ENCODE data around the gene DPPA5.
"Not testable (repeated sequence)": the region's sequence is repeated elsewhere in the genome, so short reads cannot be mapped to it uniquely, and the experiment has no call there.

Gene DPPA5, protein sequence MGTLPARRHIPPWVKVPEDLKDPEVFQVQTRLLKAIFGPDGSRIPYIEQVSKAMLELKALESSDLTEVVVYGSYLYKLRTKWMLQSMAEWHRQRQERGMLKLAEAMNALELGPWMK

DNA sequence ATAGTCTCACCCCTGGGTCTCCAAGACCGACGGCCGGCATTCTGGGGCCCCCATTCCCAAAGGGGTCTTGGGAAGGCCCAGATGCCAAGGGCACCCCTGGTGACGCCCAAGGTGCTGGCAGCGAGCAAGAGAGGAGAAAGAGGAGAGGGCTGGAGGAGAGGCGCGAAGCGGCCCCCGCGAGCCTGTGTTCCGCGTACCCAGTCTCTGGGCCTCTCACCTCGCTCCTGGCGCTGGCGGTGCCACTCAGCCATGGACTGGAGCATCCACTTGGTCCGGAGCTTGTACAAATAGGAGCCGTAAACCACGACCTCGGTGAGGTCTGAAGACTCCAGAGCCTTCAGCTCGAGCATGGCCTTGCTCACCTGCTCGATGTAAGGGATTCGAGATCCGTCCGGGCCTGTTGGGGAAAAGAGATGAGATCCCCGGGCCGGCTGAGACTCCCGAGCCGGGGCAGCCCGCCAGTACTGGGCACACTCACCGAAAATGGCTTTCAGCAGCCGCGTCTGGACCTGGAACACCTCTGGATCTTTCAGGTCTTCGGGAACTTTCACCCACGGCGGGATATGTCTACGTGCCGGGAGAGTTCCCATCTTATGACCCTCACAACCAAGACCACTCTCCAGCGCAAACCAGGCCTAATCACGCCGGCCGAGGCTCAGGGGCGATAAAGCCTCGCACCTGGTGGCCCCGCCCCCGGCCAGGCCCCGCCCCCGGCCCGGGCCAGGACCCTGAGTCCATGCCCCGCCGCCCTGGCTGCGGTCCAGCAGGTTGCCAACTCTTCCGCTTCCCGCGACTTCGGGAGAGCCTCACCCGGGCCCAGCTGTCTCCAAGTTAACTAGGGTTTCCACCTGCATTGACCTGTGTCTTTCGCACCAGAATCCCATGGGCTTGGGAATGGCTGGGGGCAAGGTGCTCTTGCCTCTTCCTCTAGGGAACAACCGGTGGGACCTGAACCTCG lies at the start of gene DPPA5:
Gene DPPA5 (minus strand): TSS at position 641 of the 958 bp plus-strand sequence. CDS start 51 bp downstream, at position 590.
- DNase-seq = no peak

DNA sequence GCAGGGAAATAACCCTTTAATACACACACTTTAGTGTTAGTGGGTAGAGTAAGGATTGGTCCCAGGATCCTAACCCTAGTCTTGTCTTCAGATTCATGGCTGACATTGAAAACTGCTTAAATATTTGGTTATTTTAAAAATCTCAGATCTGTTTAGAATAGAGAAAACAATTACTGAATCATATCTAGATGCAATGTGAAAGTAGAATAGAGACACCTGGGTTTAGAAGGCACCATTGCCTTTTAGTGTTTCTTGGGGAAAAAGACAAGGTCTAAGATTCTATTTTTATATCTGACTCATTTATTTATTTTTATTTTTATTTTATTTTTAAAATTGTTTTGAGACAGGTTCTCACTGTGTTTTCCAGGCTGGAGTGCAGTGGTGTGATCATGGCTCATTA lies 46.6 kb upstream of the DPPA5 start:
- no peak for DNase-seq

DNA sequence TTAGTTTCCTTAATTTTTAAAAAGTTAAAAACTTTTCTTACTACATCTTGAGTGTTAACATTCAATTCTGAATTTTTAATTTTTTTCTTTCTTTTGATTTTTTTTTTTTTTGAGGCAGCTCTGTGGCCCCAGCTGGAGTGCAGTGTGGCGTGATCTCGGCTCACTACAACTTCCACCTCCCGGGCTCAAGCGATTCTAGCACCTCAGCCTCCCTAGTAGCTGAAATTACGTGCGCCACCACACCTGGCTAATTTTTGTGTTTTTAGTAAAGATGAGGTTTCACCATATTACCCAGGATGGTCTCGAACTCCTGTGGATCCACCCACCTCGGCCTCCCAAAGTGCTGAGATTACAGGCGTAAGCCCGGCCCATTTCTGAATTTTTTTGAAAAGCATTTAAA lies 41.8 kb upstream of the DPPA5 start:
- no peak for DNase-seq

DNA sequence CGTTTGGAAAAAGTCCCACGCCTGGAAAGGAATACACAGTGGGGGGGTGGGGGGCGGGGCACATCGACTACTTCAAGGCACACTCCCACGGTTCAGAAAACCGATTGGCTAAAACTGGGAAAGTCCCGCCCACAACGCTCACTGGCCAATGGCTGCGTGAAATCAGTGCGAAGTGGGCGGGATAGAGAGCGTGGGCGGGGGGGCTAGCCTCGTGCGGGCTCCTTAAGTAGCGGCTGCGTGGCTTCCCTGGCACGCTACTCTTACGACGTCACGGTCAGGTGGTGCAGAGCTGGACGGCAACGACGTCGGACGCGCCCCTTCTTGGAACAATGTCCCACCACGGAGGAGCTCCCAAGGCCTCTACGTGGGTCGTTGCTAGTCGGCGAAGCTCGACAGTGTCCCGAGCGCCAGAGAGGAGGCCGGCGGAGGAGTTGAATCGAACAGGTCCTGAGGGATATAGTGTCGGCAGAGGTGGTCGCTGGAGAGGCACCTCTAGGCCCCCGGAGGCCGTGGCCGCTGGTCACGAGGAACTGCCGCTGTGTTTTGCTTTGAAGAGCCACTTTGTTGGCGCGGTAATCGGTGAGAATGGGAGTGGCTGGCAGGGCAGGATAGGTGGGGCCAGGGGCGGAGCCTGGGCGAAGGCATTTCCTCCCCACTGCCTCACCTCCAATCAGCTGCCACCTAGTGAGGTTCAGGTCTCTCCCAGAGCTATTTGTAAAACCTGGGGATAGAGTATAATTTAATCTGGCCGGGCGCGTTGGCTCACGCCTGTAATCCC lies 40.7 kb upstream of the DPPA5 start, which contains the start of gene DDX43:
Gene DDX43 (plus strand): TSS at position 252 of the 778 bp plus-strand sequence. CDS start 78 bp downstream, at position 330.
- no peak for DNase-seq

DNA sequence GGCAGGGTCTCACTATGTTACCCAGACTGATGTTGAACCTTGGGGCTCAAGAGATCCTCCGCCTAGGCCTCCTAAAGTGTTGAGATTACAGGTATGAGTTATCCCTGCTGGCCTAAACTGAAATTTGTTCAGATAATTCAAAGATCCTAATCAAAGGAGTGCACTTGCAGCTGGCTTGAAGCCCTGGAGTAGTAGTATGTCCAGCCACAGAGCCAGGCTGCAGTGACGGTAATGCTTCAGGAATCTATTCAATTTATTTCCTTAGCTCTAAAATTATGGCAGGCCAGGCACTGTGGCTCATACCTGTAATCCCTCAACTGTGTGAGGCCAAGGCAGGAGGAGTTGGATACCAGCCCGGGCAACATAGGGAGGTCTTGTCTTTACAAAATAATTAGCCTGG lies 39.2 kb upstream of the DPPA5 start:
- DNase-seq = no peak

DNA sequence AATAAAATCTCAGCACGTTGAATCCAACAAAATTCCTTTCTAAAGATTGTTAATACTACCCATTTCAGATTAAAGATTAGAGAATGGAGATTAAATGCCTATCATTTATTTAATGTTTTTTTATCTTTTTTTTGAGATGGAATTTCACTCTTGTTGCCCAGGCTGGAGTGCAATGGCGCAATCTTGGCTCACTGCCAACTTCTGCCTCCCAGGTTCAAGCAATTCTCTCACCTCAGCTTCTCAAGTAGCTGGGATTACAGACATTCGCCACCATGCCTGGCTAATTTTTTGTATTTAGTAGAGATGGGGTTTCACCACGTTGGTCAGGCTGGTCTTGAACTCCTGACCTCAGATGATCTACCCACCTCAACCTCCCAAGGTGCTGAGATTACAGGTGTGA lies 38.1 kb upstream of the DPPA5 start:
- DNase-seq = not testable (repeated sequence)

DNA sequence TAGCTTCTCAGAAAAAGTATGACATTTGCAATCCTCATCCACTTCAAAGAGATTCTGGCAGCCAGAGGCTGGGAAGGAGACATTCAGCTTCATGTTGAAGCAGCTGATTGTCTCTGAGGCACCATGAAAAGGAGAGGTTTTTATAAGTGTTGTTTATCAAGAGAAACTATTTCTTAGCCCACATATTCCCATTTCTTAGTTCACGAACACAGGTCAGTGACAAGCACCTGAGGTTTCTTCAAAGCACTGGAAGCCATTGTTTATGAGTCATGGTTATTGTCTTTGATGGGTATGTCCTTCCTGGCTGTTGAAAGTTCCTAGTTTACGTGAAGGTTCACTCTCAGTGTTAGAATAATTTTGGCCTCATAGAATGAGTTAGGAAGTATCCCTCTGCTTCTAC lies 37.6 kb upstream of the DPPA5 start:
- no peak for DNase-seq

DNA sequence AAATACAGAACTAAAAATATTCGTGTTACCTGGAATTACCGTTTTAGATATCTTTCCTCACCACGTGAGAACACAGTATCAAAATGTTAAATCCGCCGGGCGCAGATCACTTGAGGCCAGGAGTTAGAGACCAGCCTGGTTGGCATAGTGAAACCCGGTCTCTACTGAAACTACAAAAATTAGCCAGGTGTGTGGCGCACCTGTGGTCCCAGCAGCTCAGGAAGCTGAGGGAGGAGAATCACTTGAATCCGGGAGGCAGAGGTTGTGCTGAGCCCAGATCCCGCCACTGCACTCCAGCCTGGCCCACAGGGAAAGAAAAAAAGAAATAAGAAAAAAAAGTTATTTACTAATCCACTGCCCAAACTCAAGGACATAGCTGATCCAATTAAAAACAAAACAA lies 35.8 kb upstream of the DPPA5 start:
- DNase-seq = no peak

DNA sequence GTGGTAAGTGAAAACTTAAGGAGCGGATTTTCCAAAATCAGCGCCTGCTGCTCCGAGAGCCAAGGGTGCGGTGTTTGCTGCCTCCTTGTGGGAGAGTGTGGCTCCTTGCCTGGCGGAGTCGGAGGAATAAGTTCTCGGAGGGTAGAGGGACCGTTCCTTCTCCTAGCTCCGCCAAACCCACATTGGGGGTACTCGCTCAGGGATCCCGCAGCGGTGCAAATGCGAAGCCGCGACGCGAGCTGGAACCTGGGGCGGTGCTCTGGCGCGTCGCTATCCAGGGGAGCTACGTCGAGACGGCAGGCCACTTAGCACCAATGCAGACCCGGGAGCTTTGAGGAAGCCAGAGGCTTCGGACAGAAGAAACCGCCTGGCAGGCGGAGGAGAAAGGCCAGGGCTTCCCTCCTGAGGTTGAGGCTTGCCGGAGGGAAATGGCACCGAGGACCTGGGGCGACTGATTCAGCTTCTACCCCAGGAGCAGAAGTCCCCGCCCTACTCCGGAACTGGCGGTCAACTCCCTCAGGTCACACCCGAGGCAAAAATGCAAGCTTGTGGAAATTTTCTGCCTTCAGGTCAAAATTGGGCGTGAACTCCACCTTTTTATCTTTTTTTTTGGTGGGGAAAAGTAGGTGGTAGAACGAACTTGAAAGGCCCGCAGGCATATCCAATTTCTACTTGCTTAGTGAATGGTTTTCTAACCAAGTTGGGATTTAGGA lies 34.9 kb upstream of the DPPA5 start:
- peak; percentile 63 to 77 for DNase-seq

DNA sequence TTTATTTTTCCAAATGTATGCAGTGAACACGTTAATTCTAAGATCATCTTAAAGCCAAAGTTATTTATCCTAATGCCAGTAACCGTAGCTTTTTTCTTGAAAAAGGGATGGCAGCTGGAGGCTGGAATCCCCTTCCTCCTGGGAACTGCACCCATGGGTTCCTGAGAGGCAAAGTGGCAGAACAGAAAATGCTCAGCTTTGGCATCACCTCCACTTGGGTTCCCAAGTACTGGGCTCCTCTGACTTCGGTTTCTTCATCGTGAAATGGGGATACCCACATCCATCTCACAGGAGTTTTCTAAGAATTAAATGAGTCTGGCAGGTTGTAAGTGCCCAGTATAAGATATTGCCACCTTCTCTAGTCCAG lies 34.3 kb upstream of the DPPA5 start:
- no peak for DNase-seq

DNA sequence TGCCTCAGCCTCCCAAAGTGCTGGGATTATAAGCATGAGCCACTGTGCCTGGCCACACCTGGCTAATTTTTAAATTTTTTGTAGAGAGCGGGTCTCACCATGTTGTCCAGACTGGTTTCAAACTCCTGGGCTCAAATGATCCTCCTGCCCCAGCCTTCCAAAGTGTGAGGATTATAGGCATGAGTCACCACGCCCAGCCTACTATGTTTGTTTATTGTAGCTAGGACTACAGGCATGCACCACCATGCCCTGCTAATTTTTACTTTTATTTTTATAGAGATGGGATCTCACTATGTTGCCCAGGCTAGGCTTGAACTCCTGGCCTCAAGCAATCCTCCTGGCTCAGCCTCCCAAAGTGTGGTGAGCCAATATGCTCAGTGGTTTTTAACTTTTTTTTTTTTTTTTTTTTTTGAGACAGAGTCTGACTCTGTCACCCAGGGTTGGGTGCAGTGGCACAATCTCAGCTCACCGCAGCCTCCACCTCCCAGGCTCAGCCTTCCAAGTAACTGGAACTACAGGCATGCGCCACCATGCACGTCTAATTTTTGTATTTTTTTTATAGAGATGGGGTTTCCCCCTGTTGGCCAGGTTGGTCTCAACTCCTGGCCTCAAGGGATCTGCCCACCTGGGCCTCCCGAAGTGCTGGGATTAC lies 28.5 kb upstream of the DPPA5 start:
- no peak for DNase-seq

DNA sequence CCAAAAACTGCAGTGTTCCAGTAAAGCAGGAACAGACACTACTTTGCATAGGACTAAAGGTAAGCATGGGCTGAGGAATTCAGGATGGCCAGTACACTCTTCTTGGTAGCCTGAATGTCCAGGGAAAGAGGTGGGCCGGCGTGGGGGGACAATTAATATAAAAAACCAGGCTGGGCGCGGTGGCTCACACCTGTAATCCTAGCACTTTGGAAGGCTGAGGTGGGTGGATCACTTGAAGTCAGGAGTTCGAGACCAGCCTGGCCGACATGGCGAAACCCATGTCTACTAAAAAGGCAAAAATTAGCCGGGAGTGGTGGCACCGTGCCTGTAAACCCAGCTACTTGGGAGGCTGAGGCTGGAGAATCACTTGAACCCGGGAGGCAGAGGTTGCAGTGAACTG lies 27.5 kb upstream of the DPPA5 start:
- DNase-seq = not testable (repeated sequence)

DNA sequence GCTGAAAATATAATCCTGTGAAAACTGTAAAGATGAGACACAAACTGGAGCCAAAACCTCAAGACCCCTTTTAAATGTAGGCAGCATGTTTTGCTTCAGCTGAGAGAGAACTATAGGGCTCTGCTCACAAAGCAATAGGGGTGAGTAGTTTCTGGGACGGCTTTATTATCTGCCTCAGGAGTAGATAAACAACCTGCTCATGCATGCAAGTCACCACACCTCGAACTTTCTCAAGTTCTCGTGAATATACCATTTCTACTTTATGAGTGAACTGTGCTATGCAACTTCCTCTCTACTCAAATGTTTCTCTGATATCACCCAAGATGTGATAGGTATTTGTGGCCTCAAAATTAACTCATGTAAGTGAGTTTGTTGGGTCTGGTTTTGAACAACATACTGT lies 23.1 kb upstream of the DPPA5 start:
- DNase-seq = no peak

DNA sequence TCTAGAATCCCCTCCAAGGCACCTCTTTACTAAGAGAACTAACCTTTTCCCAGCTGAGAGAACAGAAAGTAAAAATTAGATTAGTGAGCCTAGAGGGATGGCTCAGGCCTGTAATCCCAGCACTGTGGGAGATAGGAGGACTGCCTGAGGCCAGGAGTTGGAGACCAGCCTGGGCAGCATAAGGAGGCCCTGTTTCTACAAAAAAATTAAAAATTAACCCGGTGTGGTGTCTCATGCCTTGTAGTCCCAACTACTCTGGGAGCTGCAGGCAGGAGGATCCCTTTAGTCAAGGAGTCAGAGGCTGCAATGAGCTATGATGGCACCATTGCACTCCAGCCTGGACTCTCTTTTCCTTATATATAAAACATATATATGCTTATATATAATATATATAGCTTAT lies 21.1 kb upstream of the DPPA5 start:
- DNase-seq = no peak

DNA sequence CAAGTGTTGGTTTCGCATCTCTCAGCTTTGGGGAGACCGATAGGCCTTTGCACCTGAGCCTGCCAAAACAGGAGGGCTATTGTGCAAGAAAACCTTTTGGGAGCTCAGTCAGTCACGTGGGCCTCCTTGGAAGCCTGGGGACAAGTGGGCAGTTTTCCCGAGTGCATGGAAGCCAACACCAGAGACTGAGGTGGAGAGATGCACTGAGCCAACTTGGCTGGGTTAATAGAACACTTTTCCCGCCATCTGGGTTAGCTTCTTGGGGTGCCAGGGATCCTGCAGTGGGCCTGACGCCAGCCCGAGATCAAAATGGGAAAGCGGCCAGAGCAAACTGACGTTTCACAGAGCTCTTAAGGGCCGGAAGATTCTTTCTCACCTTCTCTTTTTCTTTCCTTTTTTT lies 18.4 kb upstream of the DPPA5 start:
- no peak for DNase-seq

DNA sequence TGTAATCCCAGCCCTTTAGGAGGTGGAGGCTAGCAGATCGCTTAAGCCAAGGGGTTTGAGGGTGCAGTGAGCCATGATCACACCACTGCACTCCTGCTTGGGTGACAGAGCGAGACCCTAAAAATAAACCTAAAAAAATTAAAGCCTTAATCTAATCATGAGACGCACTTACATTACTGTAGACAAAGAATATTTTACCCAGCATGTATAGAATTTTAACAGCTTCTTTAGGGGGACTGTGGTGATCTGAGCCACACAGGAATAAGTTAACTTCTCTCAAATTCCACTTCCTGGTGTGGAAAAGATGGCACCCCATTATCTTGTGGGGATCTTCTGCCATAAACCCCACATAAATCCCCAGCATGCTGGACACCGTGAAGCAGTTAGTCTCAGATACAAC lies 17.9 kb upstream of the DPPA5 start:
- DNase-seq = no peak

DNA sequence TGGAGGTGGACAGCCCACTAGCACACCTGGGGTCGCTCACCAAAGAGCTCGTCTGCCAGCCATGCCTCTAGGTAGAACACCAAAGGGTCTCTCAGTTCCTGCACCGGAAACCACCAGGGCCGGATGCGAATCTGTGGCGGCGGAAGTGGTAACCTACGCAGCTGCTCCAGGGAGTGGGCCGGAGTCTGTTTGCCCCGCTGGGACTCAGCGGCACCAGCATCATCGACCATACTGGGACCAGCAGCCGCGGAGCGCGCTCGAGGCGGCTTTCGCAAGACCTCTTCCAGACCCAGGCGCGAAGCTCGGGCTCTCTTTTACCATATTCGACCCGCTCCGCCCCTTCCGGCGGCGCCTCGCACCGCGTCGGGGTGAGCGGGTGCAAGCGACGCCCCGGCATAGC lies 15.5 kb upstream of the DPPA5 start, which contains the start of gene OOEP:
Gene OOEP (minus strand): TSS at position 335 of the 400 bp plus-strand sequence. CDS start 105 bp downstream, at position 230.
- DNase-seq = no peak

DNA sequence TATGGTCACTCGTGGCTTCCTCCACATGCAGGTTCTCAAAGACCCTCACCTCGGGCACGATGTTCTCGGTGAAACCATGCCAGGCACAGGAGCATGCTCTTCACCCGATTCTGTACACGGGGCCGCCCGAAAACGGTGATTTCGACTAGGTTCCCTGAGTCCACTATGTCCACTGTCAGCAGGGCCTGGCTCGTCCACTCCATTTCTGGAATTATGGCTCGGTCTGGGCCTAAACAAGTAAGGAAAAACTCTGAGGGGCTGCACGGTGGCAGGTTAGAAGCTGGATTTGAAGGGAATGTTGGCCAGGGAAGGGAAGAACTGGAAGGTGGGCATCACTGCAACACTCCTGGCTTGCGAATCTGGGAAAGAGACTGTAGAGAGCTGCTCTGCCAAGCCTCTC lies 15.1 kb upstream of the DPPA5 start:
- no peak for DNase-seq

DNA sequence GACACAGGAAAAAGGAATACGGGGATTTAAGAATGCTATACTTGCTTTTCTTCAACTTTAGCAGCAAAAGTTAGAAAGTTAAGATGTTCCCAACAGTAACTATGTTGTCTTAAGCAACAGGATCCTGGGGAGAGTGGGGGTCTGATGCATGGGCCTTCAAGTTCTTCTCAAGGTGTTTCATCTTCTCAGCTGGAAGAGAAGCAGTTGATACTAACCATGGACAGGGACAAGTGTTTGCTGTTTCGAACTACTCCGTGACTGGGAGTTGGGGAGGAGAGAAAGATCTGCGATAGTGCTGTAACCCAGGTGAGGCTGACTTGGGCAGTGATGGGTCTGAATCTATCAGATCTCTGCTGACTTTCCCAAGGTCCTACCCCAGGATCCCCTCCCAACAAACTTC lies 14.6 kb upstream of the DPPA5 start:
- no peak for DNase-seq

DNA sequence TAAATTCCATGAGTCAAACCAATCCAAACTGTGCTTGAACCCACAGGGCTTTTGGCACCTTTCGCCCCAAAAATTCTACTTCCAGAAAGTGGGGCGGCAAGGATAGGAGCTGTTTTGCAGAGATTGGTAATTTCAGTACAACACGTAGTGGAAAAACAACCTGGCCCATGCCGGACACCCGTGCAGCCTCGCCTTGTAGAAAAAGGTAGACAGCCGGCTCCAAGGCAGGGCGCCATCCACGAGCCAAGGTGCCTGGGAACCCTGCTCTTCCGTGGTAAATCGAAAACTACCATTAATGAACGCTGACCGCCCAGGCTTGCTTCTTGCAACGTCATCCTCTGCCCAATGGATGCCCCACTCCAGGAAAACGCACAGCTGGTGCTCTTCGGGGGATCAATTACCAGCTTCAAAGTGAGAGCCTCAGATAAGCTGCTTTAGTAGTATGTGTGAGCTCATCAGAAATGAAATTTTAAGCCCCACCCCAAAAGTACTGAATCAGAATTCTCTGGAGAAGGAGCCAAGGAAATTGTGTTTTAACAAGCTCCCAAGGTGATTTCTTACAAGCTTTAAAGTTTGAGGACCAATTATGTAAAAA lies 13.8 kb upstream of the DPPA5 start:
- no peak for DNase-seq

DNA sequence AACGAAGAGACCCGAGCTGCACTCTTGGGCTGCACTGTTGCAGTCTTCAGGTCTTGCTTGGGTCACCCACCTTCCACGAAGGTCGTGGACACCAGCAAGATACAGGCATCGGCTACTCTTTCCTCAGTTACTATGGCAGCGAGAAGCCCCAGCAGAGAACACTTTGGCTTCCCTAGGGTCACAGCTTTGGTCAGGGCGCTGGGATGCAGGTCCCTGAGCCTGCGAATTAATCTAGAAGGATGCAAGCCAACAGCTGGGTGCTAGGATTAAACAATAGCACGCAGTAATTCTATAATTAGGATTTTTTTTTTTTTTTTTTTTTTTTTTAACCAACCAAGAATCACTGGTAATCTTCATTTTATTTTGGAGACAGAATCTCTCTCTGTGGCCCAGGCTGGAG lies 10.5 kb upstream of the DPPA5 start:
- DNase-seq = no peak

DNA sequence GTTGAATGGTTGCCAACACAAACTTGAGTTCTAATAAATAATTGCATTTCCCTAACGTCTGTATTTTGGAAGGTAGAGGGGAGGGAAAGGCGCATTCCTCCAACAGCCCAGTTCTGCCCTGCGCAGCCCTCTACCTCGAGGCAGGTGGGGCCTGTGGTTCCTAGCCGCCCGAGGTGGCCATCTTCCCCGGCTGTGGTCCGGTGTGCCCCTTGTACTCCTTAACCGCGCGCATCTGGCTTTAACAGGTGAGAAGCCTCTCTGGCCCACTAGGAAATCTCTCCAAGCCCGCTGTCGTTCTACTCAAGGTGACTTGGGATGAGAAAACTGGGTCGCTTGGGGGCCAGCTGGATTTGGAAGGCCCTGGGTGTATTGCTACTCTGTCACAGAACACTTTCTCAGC lies 10.0 kb upstream of the DPPA5 start:
- no peak for DNase-seq
